Sigmoid colon (tissue), 4 donors: Measurements from ENCODE around the gene SPEN.
"Not testable (repeated sequence)": the region's sequence is repeated elsewhere in the genome, so short reads cannot be mapped to it uniquely, and the experiment has no call there.

Experiments
- EP300 ChIP-seq, 4 donors: sonication (generic); formaldehyde crosslinking; IDR thresholded peaks; one replicate each; pipeline ENCODE4 v1.6.1; 2017; ENCODE audit warnings: antibody characterized with exemption in 4 of 4
- POLR2A ChIP-seq, 2 donors: fragments of 450-650 bp; IDR thresholded peaks; one replicate each; pipeline ENCODE4 v1.6.1; 2016; ENCODE audit warnings: antibody characterized with exemption in 2 of 2, mild to moderate bottlenecking in 2 of 2, moderate library complexity in 2 of 2
- TF ChIP-seq, protein P1 (sequence below), 4 experiments: fragments of 450-650 bp in 3 of 4; fragments of 200-600 bp in 1 of 4; IDR thresholded peaks; one replicate each; pipeline ENCODE4 v1.5.1; 2016 to 2019; ENCODE audit warnings: antibody characterized with exemption in 4 of 4, mild to moderate bottlenecking in 3 of 4, moderate library complexity in 2 of 4

DNA sequence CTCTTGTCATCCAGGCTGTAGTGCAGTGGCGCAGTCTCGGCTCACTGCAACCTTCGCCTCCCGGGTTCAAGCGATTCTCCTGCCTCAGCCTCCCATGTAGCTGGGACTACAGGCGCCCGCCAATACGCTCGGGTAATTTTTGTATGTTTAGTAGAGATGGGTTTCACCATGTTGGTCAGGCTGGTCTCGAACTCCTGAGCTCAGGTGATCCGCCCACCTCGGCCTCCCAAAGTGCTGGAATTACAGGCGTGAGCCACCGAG is 11.1 kb upstream of the SPEN start:
- TF ChIP-seq, protein P1, sequence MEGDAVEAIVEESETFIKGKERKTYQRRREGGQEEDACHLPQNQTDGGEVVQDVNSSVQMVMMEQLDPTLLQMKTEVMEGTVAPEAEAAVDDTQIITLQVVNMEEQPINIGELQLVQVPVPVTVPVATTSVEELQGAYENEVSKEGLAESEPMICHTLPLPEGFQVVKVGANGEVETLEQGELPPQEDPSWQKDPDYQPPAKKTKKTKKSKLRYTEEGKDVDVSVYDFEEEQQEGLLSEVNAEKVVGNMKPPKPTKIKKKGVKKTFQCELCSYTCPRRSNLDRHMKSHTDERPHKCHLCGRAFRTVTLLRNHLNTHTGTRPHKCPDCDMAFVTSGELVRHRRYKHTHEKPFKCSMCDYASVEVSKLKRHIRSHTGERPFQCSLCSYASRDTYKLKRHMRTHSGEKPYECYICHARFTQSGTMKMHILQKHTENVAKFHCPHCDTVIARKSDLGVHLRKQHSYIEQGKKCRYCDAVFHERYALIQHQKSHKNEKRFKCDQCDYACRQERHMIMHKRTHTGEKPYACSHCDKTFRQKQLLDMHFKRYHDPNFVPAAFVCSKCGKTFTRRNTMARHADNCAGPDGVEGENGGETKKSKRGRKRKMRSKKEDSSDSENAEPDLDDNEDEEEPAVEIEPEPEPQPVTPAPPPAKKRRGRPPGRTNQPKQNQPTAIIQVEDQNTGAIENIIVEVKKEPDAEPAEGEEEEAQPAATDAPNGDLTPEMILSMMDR (IDR thresholded peaks at IDR 0.05) = not testable (repeated sequence)
- not testable (repeated sequence) for TF ChIP-seq EP300, POLR2A (IDR thresholded peaks at IDR 0.05)
